WTC11 (cell line): ENCODE results near the gene PRKACA. TPM values are rescaled to one million over a fixed set of nuclear protein-coding genes. Genes with fewer than 3 reads are reported as not detected.
A peak's percentile ranks its signal among the peaks of the same experiment; 100 is the strongest.

Experiments used
- ATAC-seq: fragments of 200-7000 bp; cut with Tn5 transposase; 2 replicates; pipeline ENCODE4 v1.10.0; 2021; ENCODE audit warnings: mild to moderate bottlenecking, moderate library complexity
- CTCF ChIA-PET: fragments of 300-600 bp; sonication (Branson Sonifier 250); formaldehyde crosslinking; loops from one replicate; lab custom pipeline; 2021; ENCODE audit warnings: antibody characterized with exemption; lab: Charles Lee
- POLR2A ChIA-PET: fragments of 350-600 bp; sonication (Branson Sonifier 250); formaldehyde crosslinking; loops from one replicate; lab custom pipeline; 2021; ENCODE audit warnings: antibody characterized with exemption; lab: Charles Lee
- DNase-seq: peaks from one replicate; pipeline ENCODE4 v3.0.0; 2021; ENCODE audit warnings: low spot score
- H3K27ac Mint-ChIP-seq: 2 replicates; pipeline ENCODE4 v1.8.0; 2021; ENCODE audit warnings: mixed read lengths
- H3K27me3 Mint-ChIP-seq: 2 replicates; pipeline ENCODE4 v1.8.0; 2021; ENCODE audit warnings: low read depth, mild to moderate bottlenecking, moderate library complexity, mixed read lengths
- H3K36me3 Mint-ChIP-seq: 2 replicates; pipeline ENCODE4 v1.8.0; 2021; ENCODE audit warnings: mixed read lengths
- H3K4me1 Mint-ChIP-seq: 2 replicates; pipeline ENCODE4 v1.8.0; 2022; ENCODE audit warnings: mixed read lengths
- H3K4me3 Mint-ChIP-seq: 2 replicates; pipeline ENCODE4 v1.8.0; 2021; ENCODE audit warnings: mild to moderate bottlenecking, moderate library complexity, mixed read lengths
- H3K9me3 Mint-ChIP-seq: 2 replicates; pipeline ENCODE4 v1.8.0; 2021; ENCODE audit warnings: mixed read lengths
- ARID4B ChIP-seq: sonication (generic); formaldehyde crosslinking; IDR thresholded peaks from 2 replicates; pipeline ENCODE4 v1.8.0; 2023; ENCODE audit warnings: missing genetic modification reagents, mild to moderate bottlenecking, borderline replicate concordance
- ATF3 ChIP-seq: sonication (generic); formaldehyde crosslinking; conservative IDR thresholded peaks from 2 replicates; pipeline ENCODE4 v1.8.1; 2022; ENCODE audit warnings: mild to moderate bottlenecking, missing genetic modification reagents
- ATF6 ChIP-seq: sonication (generic); formaldehyde crosslinking; IDR thresholded peaks from 2 replicates; pipeline ENCODE4 v1.8.1; 2023; ENCODE audit warnings: mild to moderate bottlenecking, missing genetic modification reagents
- CDX4 ChIP-seq: fragments of 250-450 bp; sonication (Bioruptor Pico); IDR thresholded peaks from 2 replicates; pipeline ENCODE4 v1.9.0; 2021; ENCODE audit warnings: moderate library complexity, mild to moderate bottlenecking, inconsistent platforms, borderline replicate concordance
- E2F5 ChIP-seq: sonication (generic); formaldehyde crosslinking; IDR thresholded peaks from 2 replicates; pipeline ENCODE4 v1.8.1; 2022; ENCODE audit warnings: mild to moderate bottlenecking, moderate library complexity, missing genetic modification reagents
- NR1H2 ChIP-seq: sonication (generic); formaldehyde crosslinking; IDR thresholded peaks from 2 replicates; pipeline ENCODE4 v1.9.0; 2021; ENCODE audit warnings: mild to moderate bottlenecking, moderate library complexity, missing genetic modification reagents
- PREB ChIP-seq: sonication (generic); formaldehyde crosslinking; IDR thresholded peaks from 2 replicates; pipeline ENCODE4 v1.8.1; 2022; ENCODE audit warnings: mild to moderate bottlenecking, missing genetic modification reagents, moderate library complexity, borderline replicate concordance
- ZBTB43 ChIP-seq: sonication (generic); formaldehyde crosslinking; IDR thresholded peaks from 2 replicates; pipeline ENCODE4 v1.8.1; 2023; ENCODE audit warnings: mild to moderate bottlenecking, missing genetic modification reagents
- ZNF232 ChIP-seq: sonication (generic); formaldehyde crosslinking; IDR thresholded peaks from 2 replicates; pipeline ENCODE4 v1.8.0; 2022; ENCODE audit warnings: mild to moderate bottlenecking, missing genetic modification reagents
- ZNF396 ChIP-seq: fragments of 250-450 bp; sonication (Bioruptor Pico); IDR thresholded peaks from 2 replicates; pipeline ENCODE4 v1.8.0; 2021; ENCODE audit warnings: mild to moderate bottlenecking, moderate library complexity, borderline replicate concordance
- total RNA-seq: library from RNA; stranded (reverse); gene quantifications from 3 replicates; pipeline ENCODE4 v1.2.3, GENCODE V29; 2021

The PRKACA gene
- total RNA-seq, 1 experiment from 2014 or later = 37.8 TPM

- POLR2A ChIA-PET = interaction anchor here (0.7 kb wide), 1 partner anchor 29 kb away, joined by 3 read pairs; no protein-coding TSS in a partner anchor
- H3K27me3 Mint-ChIP-seq = no peaks in the 10 kb centered on the region
- peaks cover 37% of the 10 kb centered on the region for H3K36me3 Mint-ChIP-seq
- DNase-seq = no peak
- no peak for TF ChIP-seq NR1H2 (CRISPR knock-in tag)
- no peak for TF ChIP-seq ATF3
- TF ChIP-seq ATF6 (CRISPR knock-in tag) = no peak
- no peak for TF ChIP-seq ZNF232
- TF ChIP-seq ZNF396 = no peak
- no peak for TF ChIP-seq CDX4 (CRISPR knock-in tag)
- no peak for TF ChIP-seq PREB (CRISPR knock-in tag)
- TF ChIP-seq ARID4B (CRISPR knock-in tag) = no peak
- TF ChIP-seq ZBTB43 (CRISPR knock-in tag) = no peak
- TF ChIP-seq E2F5 (CRISPR knock-in tag) = no peak
- H3K9me3 Mint-ChIP-seq = no peaks in the 10 kb centered on the region
- H3K4me1 Mint-ChIP-seq = peaks cover 11% of the 10 kb centered on the region
- CTCF ChIA-PET = interaction anchor here (0.6 to 2.4 kb wide), 4 partner anchors 18 to 270 kb away, joined by 3 to 8 read pairs (median 5); no protein-coding TSS in a partner anchor
- H3K4me3 Mint-ChIP-seq = no peak overlapping the region
- 0 out of 2 replicates have a peak overlapping the region, but pooled peaks have one; percentile 49 for H3K27ac Mint-ChIP-seq
- no peak for ATAC-seq
These were observed 48.6 kb upstream of the PRKACA start for GRCh38 chr19:14165990-14166830.
